Adrenal gland (tissue), 5 donors: Measurements from ENCODE around the gene ZNF425.

Source experiments
- CTCF ChIP-seq, 6 experiments: fragments of 450-650 bp in 4 of 6; fragments of 200-600 bp in 2 of 6; sonication (generic) in 1 of 6; IDR thresholded peaks; 1 replicate in 5 of 6; 2 replicates in 1 of 6; pipeline versions ENCODE4 v1.5.1 to v1.8.0; 2016 to 2021; ENCODE audit warnings: antibody characterized with exemption in 6 of 6, mild to moderate bottlenecking in 2 of 6, moderate library complexity in 1 of 6
- POLR2A ChIP-seq, 2 donors: fragments of 450-650 bp; IDR thresholded peaks; one replicate each; pipeline ENCODE4 v1.6.1; 2017; ENCODE audit warnings: antibody characterized with exemption in 2 of 2, mild to moderate bottlenecking in 2 of 2, moderate library complexity in 1 of 2
- donor health status: DM: no; HTN: no; CAD: no.

- TF ChIP-seq CTCF (IDR thresholded peaks at IDR 0.05) (no peak), POLR2A (IDR thresholded peaks at IDR 0.05) (no peak)
These were observed 27.9 kb upstream of the ZNF425 start for GRCh38 chr7:149154056-149154455.
